Measurements from ENCODE around the gene TMEM54. TPM values are rescaled to one million over a fixed set of nuclear protein-coding genes. Genes with fewer than 3 reads are reported as not detected.

The TMEM54 gene
- total and polyA plus RNA-seq, 2 of the 13 experiments (the other 11 are each of a cell fraction or from before 2014, with no cell fraction given), result 2.5 to 2.9 TPM

DNA sequence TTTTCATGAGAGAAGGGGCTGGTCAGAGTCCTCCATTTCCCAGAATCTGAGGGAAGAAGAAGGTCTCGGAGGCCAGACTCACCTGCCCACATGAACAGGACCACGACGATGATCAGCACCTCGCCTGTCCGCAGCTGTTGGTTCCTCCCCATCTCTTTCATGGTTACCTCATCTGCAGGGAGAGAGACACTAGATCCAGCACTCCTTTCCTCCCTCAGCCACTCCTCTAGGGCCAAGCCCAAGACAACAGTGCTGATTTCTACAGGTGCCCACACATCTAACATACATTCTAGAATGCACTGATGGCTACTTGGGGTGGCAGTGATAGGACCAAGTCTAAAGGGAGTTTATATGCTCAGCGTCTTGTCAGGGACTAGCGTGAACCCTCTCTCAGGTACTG is 33.5 kb downstream of the TMEM54 start:
- POLR2A ChIA-PET, result no interaction called here
- H3K4me2 ChIP-seq (ENCODE audit: low read depth, low read length), result no peak overlapping the region
- FAIRE-seq, result no peak
- no TSS peak for BruUV-seq (replicated peaks)
- no peak for TF ChIP-seq ZNF550 (CRISPR knock-in tag; IDR thresholded peaks at IDR 0.05; ENCODE audit: borderline replicate concordance)
- no peak for TF ChIP-seq PAF1 (CRISPR knock-in tag; IDR thresholded peaks at IDR 0.05)
- no peak for TF ChIP-seq KAT8 (CRISPR knock-in tag; IDR thresholded peaks at IDR 0.05)
- no peak for TF ChIP-seq ZFY (CRISPR knock-in tag; IDR thresholded peaks at IDR 0.05)
- TF ChIP-seq, protein P1, sequence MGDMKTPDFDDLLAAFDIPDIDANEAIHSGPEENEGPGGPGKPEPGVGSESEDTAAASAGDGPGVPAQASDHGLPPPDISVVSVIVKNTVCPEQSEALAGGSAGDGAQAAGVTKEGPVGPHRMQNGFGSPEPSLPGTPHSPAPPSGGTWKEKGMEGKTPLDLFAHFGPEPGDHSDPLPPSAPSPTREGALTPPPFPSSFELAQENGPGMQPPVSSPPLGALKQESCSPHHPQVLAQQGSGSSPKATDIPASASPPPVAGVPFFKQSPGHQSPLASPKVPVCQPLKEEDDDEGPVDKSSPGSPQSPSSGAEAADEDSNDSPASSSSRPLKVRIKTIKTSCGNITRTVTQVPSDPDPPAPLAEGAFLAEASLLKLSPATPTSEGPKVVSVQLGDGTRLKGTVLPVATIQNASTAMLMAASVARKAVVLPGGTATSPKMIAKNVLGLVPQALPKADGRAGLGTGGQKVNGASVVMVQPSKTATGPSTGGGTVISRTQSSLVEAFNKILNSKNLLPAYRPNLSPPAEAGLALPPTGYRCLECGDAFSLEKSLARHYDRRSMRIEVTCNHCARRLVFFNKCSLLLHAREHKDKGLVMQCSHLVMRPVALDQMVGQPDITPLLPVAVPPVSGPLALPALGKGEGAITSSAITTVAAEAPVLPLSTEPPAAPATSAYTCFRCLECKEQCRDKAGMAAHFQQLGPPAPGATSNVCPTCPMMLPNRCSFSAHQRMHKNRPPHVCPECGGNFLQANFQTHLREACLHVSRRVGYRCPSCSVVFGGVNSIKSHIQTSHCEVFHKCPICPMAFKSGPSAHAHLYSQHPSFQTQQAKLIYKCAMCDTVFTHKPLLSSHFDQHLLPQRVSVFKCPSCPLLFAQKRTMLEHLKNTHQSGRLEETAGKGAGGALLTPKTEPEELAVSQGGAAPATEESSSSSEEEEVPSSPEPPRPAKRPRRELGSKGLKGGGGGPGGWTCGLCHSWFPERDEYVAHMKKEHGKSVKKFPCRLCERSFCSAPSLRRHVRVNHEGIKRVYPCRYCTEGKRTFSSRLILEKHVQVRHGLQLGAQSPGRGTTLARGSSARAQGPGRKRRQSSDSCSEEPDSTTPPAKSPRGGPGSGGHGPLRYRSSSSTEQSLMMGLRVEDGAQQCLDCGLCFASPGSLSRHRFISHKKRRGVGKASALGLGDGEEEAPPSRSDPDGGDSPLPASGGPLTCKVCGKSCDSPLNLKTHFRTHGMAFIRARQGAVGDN (CRISPR knock-in tag; IDR thresholded peaks at IDR 0.05), result no peak
- no peak for TF ChIP-seq ZNF589 (CRISPR knock-in tag; conservative IDR thresholded peaks at IDR 0.05)
- TF ChIP-seq, protein P2, sequence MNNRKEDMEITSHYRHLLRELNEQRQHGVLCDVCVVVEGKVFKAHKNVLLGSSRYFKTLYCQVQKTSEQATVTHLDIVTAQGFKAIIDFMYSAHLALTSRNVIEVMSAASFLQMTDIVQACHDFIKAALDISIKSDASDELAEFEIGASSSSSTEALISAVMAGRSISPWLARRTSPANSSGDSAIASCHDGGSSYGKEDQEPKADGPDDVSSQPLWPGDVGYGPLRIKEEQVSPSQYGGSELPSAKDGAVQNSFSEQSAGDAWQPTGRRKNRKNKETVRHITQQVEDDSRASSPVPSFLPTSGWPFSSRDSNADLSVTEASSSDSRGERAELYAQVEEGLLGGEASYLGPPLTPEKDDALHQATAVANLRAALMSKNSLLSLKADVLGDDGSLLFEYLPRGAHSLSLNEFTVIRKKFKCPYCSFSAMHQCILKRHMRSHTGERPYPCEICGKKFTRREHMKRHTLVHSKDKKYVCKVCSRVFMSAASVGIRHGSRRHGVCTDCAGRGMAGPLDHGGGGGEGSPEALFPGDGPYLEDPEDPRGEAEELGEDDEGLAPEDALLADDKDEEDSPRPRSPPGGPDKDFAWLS (CRISPR knock-in tag; IDR thresholded peaks at IDR 0.05; ENCODE audit: borderline replicate concordance), result no peak
- no peak for TF ChIP-seq SP4 (CRISPR knock-in tag; IDR thresholded peaks at IDR 0.05)
- TF ChIP-seq ZNF549 (CRISPR knock-in tag; IDR thresholded peaks at IDR 0.05), result no peak
- no peak for TF ChIP-seq RAD51 (IDR thresholded peaks at IDR 0.05; ENCODE audit: borderline replicate concordance)
- TF ChIP-seq ZNF598 (CRISPR knock-in tag; IDR thresholded peaks at IDR 0.05; ENCODE audit: borderline replicate concordance), result no peak
- TF ChIP-seq, protein P3, sequence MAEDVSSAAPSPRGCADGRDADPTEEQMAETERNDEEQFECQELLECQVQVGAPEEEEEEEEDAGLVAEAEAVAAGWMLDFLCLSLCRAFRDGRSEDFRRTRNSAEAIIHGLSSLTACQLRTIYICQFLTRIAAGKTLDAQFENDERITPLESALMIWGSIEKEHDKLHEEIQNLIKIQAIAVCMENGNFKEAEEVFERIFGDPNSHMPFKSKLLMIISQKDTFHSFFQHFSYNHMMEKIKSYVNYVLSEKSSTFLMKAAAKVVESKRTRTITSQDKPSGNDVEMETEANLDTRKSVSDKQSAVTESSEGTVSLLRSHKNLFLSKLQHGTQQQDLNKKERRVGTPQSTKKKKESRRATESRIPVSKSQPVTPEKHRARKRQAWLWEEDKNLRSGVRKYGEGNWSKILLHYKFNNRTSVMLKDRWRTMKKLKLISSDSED (CRISPR knock-in tag; IDR thresholded peaks at IDR 0.05), result no peak
- no peak for TF ChIP-seq RFX3 (CRISPR knock-in tag; IDR thresholded peaks at IDR 0.05)
- TF ChIP-seq, protein P4, sequence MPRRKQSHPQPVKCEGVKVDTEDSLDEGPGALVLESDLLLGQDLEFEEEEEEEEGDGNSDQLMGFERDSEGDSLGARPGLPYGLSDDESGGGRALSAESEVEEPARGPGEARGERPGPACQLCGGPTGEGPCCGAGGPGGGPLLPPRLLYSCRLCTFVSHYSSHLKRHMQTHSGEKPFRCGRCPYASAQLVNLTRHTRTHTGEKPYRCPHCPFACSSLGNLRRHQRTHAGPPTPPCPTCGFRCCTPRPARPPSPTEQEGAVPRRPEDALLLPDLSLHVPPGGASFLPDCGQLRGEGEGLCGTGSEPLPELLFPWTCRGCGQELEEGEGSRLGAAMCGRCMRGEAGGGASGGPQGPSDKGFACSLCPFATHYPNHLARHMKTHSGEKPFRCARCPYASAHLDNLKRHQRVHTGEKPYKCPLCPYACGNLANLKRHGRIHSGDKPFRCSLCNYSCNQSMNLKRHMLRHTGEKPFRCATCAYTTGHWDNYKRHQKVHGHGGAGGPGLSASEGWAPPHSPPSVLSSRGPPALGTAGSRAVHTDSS (CRISPR knock-in tag; conservative IDR thresholded peaks at IDR 0.05), result no peak
- no peak for TF ChIP-seq HNRNPLL (IDR thresholded peaks at IDR 0.05; ENCODE audit: low read depth, low read length, poor library complexity, severe bottlenecking)
- no peak for TF ChIP-seq ZNF747 (CRISPR knock-in tag; IDR thresholded peaks at IDR 0.05; ENCODE audit: borderline replicate concordance)
- no peak for TF ChIP-seq ZNF572 (CRISPR knock-in tag; IDR thresholded peaks at IDR 0.05)
- no peak for DNase-seq (ENCODE audit: low spot score)
- no peak for ATAC-seq
- CTCF ChIA-PET (ENCODE audit: low intra/inter-chr PET ratio, low total read pairs), result no interaction called here
- H3K36me3 ChIP-seq (replicated peaks in 1 of 2; ENCODE audit: control insufficient read depth in 1 of 2, insufficient read depth in 2 of 2, low read length in 2 of 2), result peaks cover 0 to 3% of the 10 kb centered on the region in 2 experiments; a peak in 1 of 5 replicates
- H3K27ac ChIP-seq (ENCODE audit: extremely low read length, insufficient read depth, low read length), result no peak overlapping the region
- in situ Hi-C loops (cut with HindIII; ENCODE audit: extremely low pct_ligation_motif_present, low pct_unique_long_range_greater_than_20kb) (no loop called here), intact Hi-C loops (cut with micrococcal nuclease; ENCODE audit: unreplicated experiment) (no loop called here)
- peaks cover 21% of the 10 kb centered on the region for H3K4me1 ChIP-seq (ENCODE audit: insufficient read depth, low read length)
- H3K79me2 ChIP-seq (ENCODE audit: insufficient read depth, low read length), result no peaks in the 10 kb centered on the region
- WGBS (ENCODE audit: low lambda C conversion rate), result 97% methylated on average over 7 of the region's 7 CpGs
- H3K9me3 ChIP-seq (ENCODE audit: low read length), result no peaks in the 10 kb centered on the region
- peaks cover 0 to 19% of the 10 kb centered on the region in 2 experiments; a peak in 3 of 5 replicates for H3K27me3 ChIP-seq (ENCODE audit: control insufficient read depth in 1 of 2, insufficient read depth in 2 of 2, low read length in 2 of 2)
- H2AFZ ChIP-seq (ENCODE audit: low read length), result no peak overlapping the region
- H3K4me3 ChIP-seq (replicated peaks in 1 of 3; ENCODE audit: insufficient read depth in 1 of 3, low read depth in 2 of 3, low read length in 3 of 3), result no peak overlapping the region
- H4K20me1 ChIP-seq (ENCODE audit: insufficient read depth, low read length), result peaks cover 5% of the 10 kb centered on the region
- H3K9ac ChIP-seq (ENCODE audit: insufficient read depth, low read depth, low read length), result no peak overlapping the region
